GM13976 (cell line): ENCODE measurements around the gene C6orf47.

Source experiments
- DNase-seq: peaks from one replicate; pipeline ENCODE4 v3.0.0; 2012; ENCODE audit warnings: low spot score
- CTCF ChIP-seq: IDR thresholded peaks from 2 replicates; pipeline ENCODE4 v1.5.1; 2012; ENCODE audit warnings: borderline replicate concordance, mild to moderate bottlenecking; ENCODE audit not compliant: insufficient read depth; ENCODE audit errors: extremely low read depth, missing control alignments, control extremely low read depth
- in situ Hi-C: fragments of 300-500 bp; cut with MboI; formaldehyde crosslinking; loops from one replicate; pipeline ENCODE4 v1.12.0; 2022; ENCODE audit warnings: low sequenced_read_pairs, mixed read lengths, inconsistent platforms; ENCODE audit not compliant: unreplicated experiment

The C6orf47 gene

GRCh38 chr6:31630177-31630934 lies 30.2 kb downstream of the C6orf47 start:
- in situ Hi-C loops = no loop called here
- TF ChIP-seq CTCF = no peak
- DNase-seq = no peak

GRCh38 chr6:31629014-31629413 lies 31.6 kb downstream of the C6orf47 start:
- in situ Hi-C loops = no loop called here
- no peak for DNase-seq
- TF ChIP-seq CTCF = no peak

DNA sequence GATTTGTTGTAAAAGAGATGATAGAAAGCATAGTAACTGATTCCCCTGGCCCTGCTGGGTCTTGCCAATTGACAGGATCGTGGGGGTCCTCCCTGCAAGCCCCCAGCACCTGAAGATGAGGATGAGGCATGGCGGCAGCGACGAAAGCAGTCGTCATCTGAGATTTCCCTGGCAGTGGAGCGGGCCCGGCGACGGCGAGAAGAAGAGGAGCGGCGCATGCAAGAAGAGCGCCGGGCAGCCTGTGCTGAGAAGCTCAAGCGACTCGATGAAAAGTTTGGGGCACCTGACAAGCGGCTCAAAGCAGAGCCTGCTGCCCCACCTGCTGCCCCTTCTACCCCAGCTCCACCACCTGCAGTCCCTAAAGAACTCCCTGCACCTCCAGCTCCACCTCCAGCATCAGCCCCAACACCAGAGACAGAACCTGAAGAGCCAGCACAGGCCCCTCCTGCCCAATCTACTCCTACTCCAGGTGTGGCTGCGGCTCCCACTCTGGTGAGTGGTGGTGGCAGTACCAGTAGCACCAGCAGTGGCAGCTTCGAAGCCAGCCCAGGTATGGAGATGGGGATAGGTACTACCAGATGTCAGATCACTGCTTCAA lies 32.8 kb downstream of the C6orf47 start:
- TF ChIP-seq CTCF = no peak
- in situ Hi-C loops = no loop called here
- DNase-seq = no peak

DNA sequence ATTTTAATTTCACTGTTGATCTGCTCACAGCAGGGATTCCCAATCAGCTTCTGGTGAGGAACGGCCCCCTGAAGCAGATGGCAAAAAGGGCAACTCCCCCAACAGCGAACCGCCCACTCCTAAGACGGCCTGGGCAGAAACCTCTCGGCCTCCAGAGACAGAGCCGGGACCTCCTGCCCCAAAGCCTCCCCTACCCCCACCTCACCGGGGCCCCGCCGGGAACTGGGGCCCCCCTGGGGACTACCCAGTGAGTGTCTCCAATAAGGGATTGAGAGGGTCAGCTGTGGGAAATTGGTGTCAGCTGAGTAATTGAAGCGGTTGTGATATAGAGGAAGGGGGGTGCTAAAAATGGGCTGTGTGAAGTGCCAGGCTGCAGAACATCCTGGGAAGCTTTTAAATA lies 33.6 kb downstream of the C6orf47 start:
- in situ Hi-C loops = no loop called here
- TF ChIP-seq CTCF = no peak
- DNase-seq = no peak

GRCh38 chr6:31624070-31624469 lies 36.5 kb downstream of the C6orf47 start:
- no peak for TF ChIP-seq CTCF
- DNase-seq = no peak
- in situ Hi-C loops = no loop called here

DNA sequence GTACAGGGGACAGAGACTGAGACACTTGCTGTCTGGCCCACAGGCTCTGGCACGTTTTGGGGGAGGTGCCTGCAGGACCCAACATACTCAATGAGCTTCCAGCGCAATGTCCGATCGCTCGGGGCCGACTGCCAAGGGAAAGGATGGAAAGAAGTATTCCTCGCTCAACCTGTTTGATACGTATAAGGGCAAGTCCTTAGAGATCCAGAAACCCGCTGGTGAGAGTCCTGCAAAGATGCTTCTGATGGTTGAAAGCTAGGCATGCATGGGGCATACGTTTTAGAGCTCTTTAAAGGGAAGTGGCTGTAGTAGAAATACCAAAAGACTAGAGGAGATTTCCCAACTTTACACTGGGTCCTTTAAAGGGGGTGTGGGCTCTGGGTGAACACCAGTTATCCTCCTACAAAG lies 37.9 kb downstream of the C6orf47 start:
- in situ Hi-C loops = no loop called here
- no peak for DNase-seq
- TF ChIP-seq CTCF = no peak

DNA sequence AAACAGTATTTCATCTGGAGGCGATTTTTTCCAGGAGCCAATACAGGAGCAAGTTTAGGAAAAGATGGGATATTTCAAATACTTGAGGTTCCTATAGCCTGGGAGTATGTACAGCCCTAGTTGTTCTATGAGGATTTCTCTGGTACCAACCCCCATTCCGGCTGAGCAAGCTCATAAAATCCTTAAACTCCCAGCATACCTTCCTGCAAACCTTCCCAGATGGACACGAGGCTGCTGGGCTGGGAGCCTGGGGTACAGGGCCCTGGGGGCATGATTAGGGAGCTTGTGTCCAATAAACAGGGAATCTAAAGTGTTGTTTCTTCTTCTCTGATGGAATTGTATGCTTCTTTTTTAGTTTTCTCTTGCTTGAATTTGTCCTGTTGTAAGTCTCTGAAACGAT lies 38.6 kb downstream of the C6orf47 start:
- no peak for DNase-seq
- in situ Hi-C loops = no loop called here
- TF ChIP-seq CTCF = no peak
